Left ventricle myocardium inferior (tissue), 1 donor: Measurements from ENCODE around the gene SUPT20H. TPM values are rescaled to one million over a fixed set of nuclear protein-coding genes. Genes with fewer than 3 reads are reported as not detected.

ENCODE experiments used
- DNase-seq: peaks from one replicate; pipeline ENCODE4 v3.0.0-alpha.2; 2020
- H3K27ac ChIP-seq: fragments of 200-600 bp; replicated peaks from 2 replicates; pipeline ENCODE4 v1.8.0; 2021
- H3K27me3 ChIP-seq: fragments of 200-600 bp; 2 replicates; pipeline ENCODE4 v1.8.0; 2021; ENCODE audit warnings: low read depth
- H3K36me3 ChIP-seq: fragments of 200-600 bp; 2 replicates; pipeline ENCODE4 v1.8.0; 2021
- H3K4me1 ChIP-seq: fragments of 200-600 bp; 2 replicates; pipeline ENCODE4 v1.8.0; 2021
- H3K4me3 ChIP-seq: fragments of 200-600 bp; 2 replicates; pipeline ENCODE4 v1.8.0; 2021; ENCODE audit warnings: mild to moderate bottlenecking, moderate library complexity
- H3K9me3 ChIP-seq: fragments of 200-600 bp; replicated peaks from 2 replicates; pipeline ENCODE4 v1.8.0; 2021
- intact Hi-C: fragments of 100-400 bp; cut with micrococcal nuclease; formaldehyde crosslinking; loops from one replicate; pipeline ENCODE4 v1.11.0; 2022
- total RNA-seq: library from RNA; stranded (reverse); fragmentation: NEBNext Ultra II Directional; extraction: Animal tissue kit (Norgen Biotek cat#: 25700); gene quantifications from one replicate; pipeline ENCODE4 v1.2.1, GENCODE V29; 2021
- TF ChIP-seq, protein P1 (sequence below): fragments of 200-600 bp; IDR thresholded peaks from 2 replicates; pipeline ENCODE4 v1.8.0; 2021; ENCODE audit warnings: antibody characterized with exemption, mild to moderate bottlenecking, borderline replicate concordance
- donor health status: DM: no; HTN: yes; CAD: no; lungs with severe emphysema.

Gene SUPT20H
- total RNA-seq, 1 donor from 2014 or later: 27.5 TPM

DNA sequence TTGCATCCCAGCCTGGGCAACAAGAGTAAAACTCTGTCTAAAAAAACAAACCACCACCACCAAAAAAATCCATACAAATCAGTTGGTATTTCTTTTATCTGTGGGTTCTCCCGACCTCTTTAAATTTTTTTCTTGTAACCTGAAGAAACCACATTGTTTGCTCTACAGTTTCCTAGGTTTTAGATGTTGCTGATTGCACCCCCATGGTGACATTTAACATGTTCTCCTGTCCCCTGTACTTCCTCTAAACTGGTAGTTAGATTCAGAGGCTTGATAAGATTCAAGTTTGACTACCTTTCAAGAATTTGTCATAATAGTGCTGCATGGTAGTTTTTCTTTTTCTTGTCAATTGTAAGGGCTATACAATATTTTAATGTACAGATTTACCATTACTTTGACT lies 84.3 kb downstream of the SUPT20H start:
- peaks cover 9% of the 10 kb centered on the region for H3K9me3 ChIP-seq
- intact Hi-C loops: no loop called here
- TF ChIP-seq, protein P1, sequence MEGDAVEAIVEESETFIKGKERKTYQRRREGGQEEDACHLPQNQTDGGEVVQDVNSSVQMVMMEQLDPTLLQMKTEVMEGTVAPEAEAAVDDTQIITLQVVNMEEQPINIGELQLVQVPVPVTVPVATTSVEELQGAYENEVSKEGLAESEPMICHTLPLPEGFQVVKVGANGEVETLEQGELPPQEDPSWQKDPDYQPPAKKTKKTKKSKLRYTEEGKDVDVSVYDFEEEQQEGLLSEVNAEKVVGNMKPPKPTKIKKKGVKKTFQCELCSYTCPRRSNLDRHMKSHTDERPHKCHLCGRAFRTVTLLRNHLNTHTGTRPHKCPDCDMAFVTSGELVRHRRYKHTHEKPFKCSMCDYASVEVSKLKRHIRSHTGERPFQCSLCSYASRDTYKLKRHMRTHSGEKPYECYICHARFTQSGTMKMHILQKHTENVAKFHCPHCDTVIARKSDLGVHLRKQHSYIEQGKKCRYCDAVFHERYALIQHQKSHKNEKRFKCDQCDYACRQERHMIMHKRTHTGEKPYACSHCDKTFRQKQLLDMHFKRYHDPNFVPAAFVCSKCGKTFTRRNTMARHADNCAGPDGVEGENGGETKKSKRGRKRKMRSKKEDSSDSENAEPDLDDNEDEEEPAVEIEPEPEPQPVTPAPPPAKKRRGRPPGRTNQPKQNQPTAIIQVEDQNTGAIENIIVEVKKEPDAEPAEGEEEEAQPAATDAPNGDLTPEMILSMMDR: no peak
- DNase-seq: no peak
- no peak overlapping the region for H3K4me3 ChIP-seq
- H3K4me1 ChIP-seq: no peaks in the 10 kb centered on the region
- H3K36me3 ChIP-seq: peaks cover 61% of the 10 kb centered on the region
- no peak overlapping the region for H3K27ac ChIP-seq
- H3K27me3 ChIP-seq: no peaks in the 10 kb centered on the region

DNA sequence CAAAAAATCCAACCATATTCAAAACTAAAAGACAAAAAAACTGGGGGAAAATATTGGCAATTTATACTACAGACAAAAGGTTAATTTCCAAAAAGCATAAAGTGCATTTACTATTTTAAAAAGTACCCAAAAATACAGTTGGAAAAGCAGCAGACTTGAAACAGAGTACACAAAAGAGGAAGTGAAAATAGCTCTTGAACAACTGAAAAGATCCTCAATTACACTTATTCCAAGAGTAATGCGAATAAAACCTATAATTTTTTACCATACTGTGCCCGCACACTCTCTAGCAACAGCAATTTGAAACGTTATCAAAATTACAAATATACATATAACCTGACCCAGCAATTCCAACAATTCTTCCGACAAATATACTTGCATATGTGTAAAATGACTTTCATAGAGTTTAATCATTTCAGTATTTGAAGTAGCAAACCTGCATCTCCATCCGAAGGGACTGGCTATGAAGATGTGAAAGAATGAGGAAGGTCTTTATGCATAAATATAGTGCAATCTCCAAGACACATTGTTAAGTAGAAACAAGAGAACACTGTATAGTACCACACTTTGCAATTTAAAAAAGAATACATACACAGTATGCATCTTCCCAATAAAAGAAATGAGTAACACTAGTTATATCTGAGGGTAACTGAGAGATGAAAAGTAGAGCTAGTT lies 85.7 kb downstream of the SUPT20H start:
- Histone ChIP-seq H3K9me3 (peaks cover 9% of the 10 kb centered on the region), H3K4me3 (no peak overlapping the region), H3K27ac (no peak overlapping the region), H3K4me1 (no peaks in the 10 kb centered on the region), H3K27me3 (no peaks in the 10 kb centered on the region), H3K36me3 (peaks cover 66% of the 10 kb centered on the region)
- DNase-seq: no peak
- intact Hi-C loops: no loop called here
- TF ChIP-seq, protein P1: no peak

DNA sequence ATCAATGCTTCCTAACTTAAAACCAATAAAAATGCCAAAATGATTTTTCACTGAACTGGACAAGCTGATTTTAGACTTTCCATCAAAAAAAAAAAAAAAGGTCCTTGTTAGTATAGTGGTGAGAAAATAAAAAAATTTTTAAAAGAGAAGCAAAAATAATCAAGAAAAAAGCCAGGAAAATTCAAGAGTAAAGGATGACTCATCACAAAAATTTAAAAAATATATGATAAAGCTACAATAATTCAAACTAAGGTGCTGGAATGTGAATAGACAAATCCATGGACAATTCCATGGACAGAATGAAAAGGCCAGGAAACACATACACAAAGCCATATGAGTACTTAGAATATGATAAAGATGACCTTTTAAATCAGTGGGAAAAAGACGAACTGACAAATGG lies 86.5 kb downstream of the SUPT20H start:
- no peak for DNase-seq
- peaks cover 9% of the 10 kb centered on the region for H3K9me3 ChIP-seq
- TF ChIP-seq, protein P1: no peak
- no peak overlapping the region for H3K27ac ChIP-seq
- peaks cover 65% of the 10 kb centered on the region for H3K36me3 ChIP-seq
- intact Hi-C loops: no loop called here
- no peak overlapping the region for H3K4me3 ChIP-seq
- H3K27me3 ChIP-seq: no peaks in the 10 kb centered on the region
- H3K4me1 ChIP-seq: no peaks in the 10 kb centered on the region

DNA sequence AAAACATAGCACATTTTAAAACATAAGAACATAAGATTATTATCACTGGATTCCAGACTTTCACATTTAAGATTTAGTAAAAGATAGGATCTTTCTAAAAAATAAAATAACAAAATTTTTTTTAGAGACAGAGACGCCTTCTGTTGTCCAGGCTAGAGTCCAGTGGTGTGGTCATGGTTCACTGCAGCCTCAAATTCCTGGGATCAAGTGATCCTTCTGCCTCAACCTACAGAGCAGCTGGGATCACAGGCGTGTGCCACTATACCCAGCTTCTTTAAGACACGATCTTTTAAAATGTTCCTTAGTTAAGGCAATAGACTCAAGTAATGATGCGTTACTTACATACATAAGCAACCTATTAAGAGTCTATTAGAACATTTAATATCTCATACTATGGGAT lies 93.1 kb downstream of the SUPT20H start:
- Histone ChIP-seq H3K9me3 (no peaks in the 10 kb centered on the region), H3K27ac (no peak overlapping the region), H3K4me3 (no peak overlapping the region), H3K27me3 (no peaks in the 10 kb centered on the region), H3K4me1 (no peaks in the 10 kb centered on the region), H3K36me3 (peaks cover 86% of the 10 kb centered on the region)
- TF ChIP-seq, protein P1: no peak
- intact Hi-C loops: no loop called here
- no peak for DNase-seq

DNA sequence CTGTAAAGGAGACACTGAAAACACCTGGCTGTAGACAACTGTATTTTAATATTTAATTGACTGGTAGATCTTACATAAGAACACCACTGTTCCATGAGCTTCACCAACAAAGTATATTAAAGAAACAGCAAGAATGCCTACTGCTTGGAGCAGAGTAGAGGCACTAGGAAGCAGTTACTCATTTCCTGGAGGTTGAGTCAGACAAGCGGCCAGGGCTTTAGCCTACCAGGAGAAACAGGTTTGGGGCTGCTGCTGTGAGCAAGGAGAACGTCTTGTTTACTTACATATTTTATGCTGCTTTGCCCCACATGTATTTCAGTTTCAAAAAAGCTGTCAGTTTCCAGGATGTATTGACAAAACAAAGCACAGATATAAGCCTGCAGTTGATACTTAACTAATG lies 93.7 kb downstream of the SUPT20H start:
- Histone ChIP-seq H3K36me3 (peaks cover 86% of the 10 kb centered on the region), H3K9me3 (no peaks in the 10 kb centered on the region), H3K4me1 (no peaks in the 10 kb centered on the region), H3K27ac (no peak overlapping the region), H3K4me3 (no peak overlapping the region), H3K27me3 (no peaks in the 10 kb centered on the region)
- DNase-seq: no peak
- TF ChIP-seq, protein P1: no peak
- intact Hi-C loops: no loop called here
